Measurements from ENCODE around the gene CDH13. TPM values are rescaled to one million over a fixed set of nuclear protein-coding genes. Genes with fewer than 3 reads are reported as not detected.

CDH13 gene
- total RNA-seq, 1 experiment from 2014 or later, result 2.1 TPM

- DNase-seq (ENCODE audit: low spot score), result peak; percentile 45
Observed at GRCh38 chr16:82660075-82660645, 33.4 kb downstream of the CDH13 start.

GRCh38 chr16:82660966-82661365 is 34.2 kb downstream of the CDH13 start:
- no peak for DNase-seq (ENCODE audit: low spot score)

More at GRCh38 chr16:82660075-82660645, 33.4 kb downstream of the CDH13 start:
- no peak overlapping the region for H3K4me3 ChIP-seq (ENCODE audit: low read depth, low read length, poor library complexity, severe bottlenecking)
- H3K9me3 ChIP-seq (ENCODE audit: low read depth, low read length, poor library complexity, severe bottlenecking), result no peaks in the 10 kb centered on the region
- ChIA-PET CTCF (no interaction called here), POLR2A (ENCODE audit: low non-redundant PET) (no interaction called here)
- H3K36me3 ChIP-seq (ENCODE audit: insufficient read depth, low read length, poor library complexity, severe bottlenecking), result no peaks in the 10 kb centered on the region
- TF ChIP-seq, protein P1, sequence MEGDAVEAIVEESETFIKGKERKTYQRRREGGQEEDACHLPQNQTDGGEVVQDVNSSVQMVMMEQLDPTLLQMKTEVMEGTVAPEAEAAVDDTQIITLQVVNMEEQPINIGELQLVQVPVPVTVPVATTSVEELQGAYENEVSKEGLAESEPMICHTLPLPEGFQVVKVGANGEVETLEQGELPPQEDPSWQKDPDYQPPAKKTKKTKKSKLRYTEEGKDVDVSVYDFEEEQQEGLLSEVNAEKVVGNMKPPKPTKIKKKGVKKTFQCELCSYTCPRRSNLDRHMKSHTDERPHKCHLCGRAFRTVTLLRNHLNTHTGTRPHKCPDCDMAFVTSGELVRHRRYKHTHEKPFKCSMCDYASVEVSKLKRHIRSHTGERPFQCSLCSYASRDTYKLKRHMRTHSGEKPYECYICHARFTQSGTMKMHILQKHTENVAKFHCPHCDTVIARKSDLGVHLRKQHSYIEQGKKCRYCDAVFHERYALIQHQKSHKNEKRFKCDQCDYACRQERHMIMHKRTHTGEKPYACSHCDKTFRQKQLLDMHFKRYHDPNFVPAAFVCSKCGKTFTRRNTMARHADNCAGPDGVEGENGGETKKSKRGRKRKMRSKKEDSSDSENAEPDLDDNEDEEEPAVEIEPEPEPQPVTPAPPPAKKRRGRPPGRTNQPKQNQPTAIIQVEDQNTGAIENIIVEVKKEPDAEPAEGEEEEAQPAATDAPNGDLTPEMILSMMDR (conservative IDR thresholded peaks at IDR 0.05; ENCODE audit: low read depth, low read length), result no peak
- TF ChIP-seq EZH2 (IDR thresholded peaks at IDR 0.05; ENCODE audit: borderline replicate concordance, low read depth, low read length, poor library complexity, severe bottlenecking), result no peak
- peaks cover 1% of the 10 kb centered on the region for H3K4me1 ChIP-seq (ENCODE audit: insufficient read depth, low read length, poor library complexity, severe bottlenecking)
- no TSS peak for BruUV-seq (replicated peaks)
- intact Hi-C loops (cut with micrococcal nuclease; ENCODE audit: unreplicated experiment), result no loop called here
- no peak overlapping the region for H3K27ac ChIP-seq (ENCODE audit: low read depth, low read length, poor library complexity, severe bottlenecking)
- H3K27me3 ChIP-seq (replicated peaks; ENCODE audit: insufficient read depth, low read depth, low read length, poor library complexity), result no peaks in the 10 kb centered on the region

DNA sequence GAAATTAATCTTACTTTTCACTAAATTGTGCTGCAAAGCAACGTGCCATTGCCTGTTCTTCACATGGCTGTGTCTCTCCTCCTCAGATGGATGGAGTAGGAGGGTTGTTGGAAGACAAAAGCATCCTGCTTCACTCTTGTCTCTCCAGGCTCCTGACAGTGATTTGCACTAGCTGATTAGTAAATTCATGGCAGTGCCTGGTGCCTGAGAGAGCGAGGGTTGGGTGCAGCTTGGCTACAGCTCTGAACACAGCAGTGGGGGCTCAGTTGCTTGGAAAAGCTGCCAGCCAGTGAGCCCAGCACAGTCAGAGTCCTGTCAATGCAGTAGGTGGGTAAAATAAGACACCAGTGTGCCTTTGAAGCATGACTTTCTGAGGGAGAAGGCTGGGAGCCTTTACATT is 37.4 kb downstream of the CDH13 start:
- Histone ChIP-seq H3K27ac (ENCODE audit: low read depth, low read length, poor library complexity, severe bottlenecking) (no peak overlapping the region), H3K27me3 (replicated peaks; ENCODE audit: insufficient read depth, low read depth, low read length, poor library complexity) (peaks cover 11% of the 10 kb centered on the region), H3K36me3 (ENCODE audit: insufficient read depth, low read length, poor library complexity, severe bottlenecking) (no peaks in the 10 kb centered on the region), H3K9me3 (ENCODE audit: low read depth, low read length, poor library complexity, severe bottlenecking) (no peaks in the 10 kb centered on the region), H3K4me3 (ENCODE audit: low read depth, low read length, poor library complexity, severe bottlenecking) (no peak overlapping the region), H3K4me1 (ENCODE audit: insufficient read depth, low read length, poor library complexity, severe bottlenecking) (no peaks in the 10 kb centered on the region)
- ChIA-PET CTCF (no interaction called here), POLR2A (ENCODE audit: low non-redundant PET) (no interaction called here)
- intact Hi-C loops (cut with micrococcal nuclease; ENCODE audit: unreplicated experiment), result no loop called here
- no peak for DNase-seq (ENCODE audit: low spot score)
- TF ChIP-seq, protein P1 (conservative IDR thresholded peaks at IDR 0.05; ENCODE audit: low read depth, low read length), result no peak
- no peak for TF ChIP-seq EZH2 (IDR thresholded peaks at IDR 0.05; ENCODE audit: borderline replicate concordance, low read depth, low read length, poor library complexity, severe bottlenecking)
- no TSS peak for BruUV-seq (replicated peaks)

More at GRCh38 chr16:82660966-82661365, 34.2 kb downstream of the CDH13 start:
- TF ChIP-seq, protein P1 (conservative IDR thresholded peaks at IDR 0.05; ENCODE audit: low read depth, low read length), result no peak
- no peak for TF ChIP-seq EZH2 (IDR thresholded peaks at IDR 0.05; ENCODE audit: borderline replicate concordance, low read depth, low read length, poor library complexity, severe bottlenecking)
- no peaks in the 10 kb centered on the region for H3K27me3 ChIP-seq (replicated peaks; ENCODE audit: insufficient read depth, low read depth, low read length, poor library complexity)
- CTCF ChIA-PET, result no interaction called here
- H3K4me1 ChIP-seq (ENCODE audit: insufficient read depth, low read length, poor library complexity, severe bottlenecking), result no peaks in the 10 kb centered on the region
- H3K4me3 ChIP-seq (ENCODE audit: low read depth, low read length, poor library complexity, severe bottlenecking), result no peak overlapping the region
- H3K36me3 ChIP-seq (ENCODE audit: insufficient read depth, low read length, poor library complexity, severe bottlenecking), result no peaks in the 10 kb centered on the region
- no peak overlapping the region for H3K27ac ChIP-seq (ENCODE audit: low read depth, low read length, poor library complexity, severe bottlenecking)
- no TSS peak for BruUV-seq (replicated peaks)
- no peaks in the 10 kb centered on the region for H3K9me3 ChIP-seq (ENCODE audit: low read depth, low read length, poor library complexity, severe bottlenecking)
- POLR2A ChIA-PET (ENCODE audit: low non-redundant PET), result no interaction called here
- intact Hi-C loops (cut with micrococcal nuclease; ENCODE audit: unreplicated experiment), result no loop called here

Data from A673 (cell line).